GM19193 (cell line): ENCODE data around the gene PKP2.

ENCODE experiments used
- POLR2A ChIP-seq: IDR thresholded peaks from 4 replicates; pipeline ENCODE4 v1.6.1; 2011; ENCODE audit not compliant: insufficient read depth, insufficient read length; ENCODE audit errors: extremely low read depth

The PKP2 gene

GRCh38 chr12:32843528-32844095 is 53.0 kb downstream of the PKP2 start:
- no peak for TF ChIP-seq POLR2A

GRCh38 chr12:32841061-32841460 is 55.5 kb downstream of the PKP2 start:
- no peak for TF ChIP-seq POLR2A

GRCh38 chr12:32839828-32840227 is 56.7 kb downstream of the PKP2 start:
- no peak for TF ChIP-seq POLR2A

- TF ChIP-seq POLR2A: no peak
Measured at GRCh38 chr12:32837974-32838373, 58.6 kb downstream of the PKP2 start.

DNA sequence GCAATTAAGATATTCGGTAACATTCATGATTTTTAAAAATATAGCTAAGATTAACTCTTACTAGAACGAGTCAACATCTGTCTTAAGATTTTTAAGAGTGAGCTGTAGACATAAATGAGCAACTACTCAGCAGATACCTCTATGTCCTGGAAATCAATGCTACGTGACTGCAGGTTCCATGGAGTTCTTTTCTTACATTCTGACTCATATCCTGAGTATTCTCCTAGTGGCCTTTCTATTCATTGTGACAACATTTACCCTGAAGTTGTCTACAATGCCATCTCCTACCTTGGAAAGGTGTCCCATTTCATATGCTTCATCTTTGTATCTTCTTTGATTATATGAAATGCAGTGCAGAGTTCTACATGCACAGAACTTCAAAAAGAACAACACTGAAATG is 59.9 kb downstream of the PKP2 start:
- TF ChIP-seq POLR2A: no peak

DNA sequence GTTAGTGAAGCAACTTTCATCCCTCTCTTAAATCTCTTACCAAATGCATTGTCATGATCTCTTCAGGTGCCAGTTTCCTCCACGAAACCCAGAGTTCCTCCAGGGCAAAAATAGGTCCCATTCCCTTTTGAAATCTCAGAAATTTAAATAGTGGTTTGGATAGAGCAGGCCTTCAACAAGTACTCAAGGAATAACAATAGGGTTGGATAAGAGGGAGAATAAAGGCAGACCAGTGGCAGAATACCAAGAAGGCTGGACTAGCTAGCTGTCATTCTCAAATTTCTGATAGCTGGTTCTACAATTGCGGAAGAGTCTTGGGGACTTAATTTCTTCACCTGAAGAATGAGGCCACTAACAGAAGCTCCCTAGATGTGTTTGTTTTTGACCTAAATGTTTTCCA is 62.5 kb downstream of the PKP2 start:
- no peak for TF ChIP-seq POLR2A

DNA sequence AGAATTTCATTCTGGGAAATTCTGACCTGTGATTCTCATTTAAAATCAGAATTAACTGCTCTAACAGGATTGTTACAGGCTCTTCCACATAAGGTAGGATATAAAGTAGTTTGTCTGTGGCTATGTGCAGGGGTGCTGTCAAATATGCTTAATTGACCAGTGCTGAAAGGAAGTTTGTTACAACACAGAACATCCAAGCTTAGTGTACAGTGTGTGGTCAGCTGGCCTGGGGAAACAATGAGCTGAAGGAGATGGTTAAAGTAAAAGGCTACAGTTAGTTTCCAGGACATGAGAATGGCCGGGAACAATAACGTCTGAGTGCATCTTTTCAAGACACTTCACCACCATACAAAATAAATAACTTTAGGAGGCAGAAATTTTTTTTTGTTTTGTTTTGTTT is 68.0 kb downstream of the PKP2 start:
- TF ChIP-seq POLR2A: no peak

DNA sequence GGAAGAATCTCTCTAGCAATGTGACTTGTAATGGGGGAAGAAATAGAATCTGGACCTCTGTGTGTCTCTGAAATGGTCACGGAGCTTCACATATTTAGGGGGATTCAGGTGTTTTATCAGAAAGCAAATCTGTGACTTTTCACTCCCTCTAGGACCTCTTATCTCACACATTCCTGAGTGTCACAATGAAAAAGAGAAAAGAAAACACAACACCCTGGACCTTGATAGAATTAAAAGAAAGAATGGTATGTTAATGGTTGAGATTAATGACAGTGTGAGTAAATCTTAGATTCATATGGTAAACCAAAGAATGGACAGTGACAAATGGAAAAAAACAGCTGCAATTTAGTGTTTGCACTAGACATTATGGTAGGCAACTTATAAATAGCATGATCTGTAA is 68.5 kb downstream of the PKP2 start:
- no peak for TF ChIP-seq POLR2A

GRCh38 chr12:32826807-32827412 is 69.7 kb downstream of the PKP2 start:
- no peak for TF ChIP-seq POLR2A

DNA sequence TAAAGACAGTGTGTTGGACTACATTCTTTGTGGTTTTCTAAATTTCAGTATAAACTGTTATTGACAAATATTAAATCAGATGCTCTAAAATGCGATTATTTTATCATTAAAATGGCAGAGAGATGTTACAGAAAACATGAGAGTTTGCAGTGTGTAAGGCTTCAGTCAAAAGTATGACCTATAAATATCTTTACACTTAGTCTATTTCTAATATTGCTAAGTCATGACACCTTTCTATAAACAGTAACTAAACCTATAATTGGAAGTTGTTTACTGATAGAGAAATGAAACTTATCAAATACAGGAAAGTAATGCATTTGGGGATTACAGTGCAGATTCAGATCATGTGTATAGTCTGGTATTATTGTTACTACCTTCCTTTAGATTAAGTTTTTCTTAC is 72.0 kb downstream of the PKP2 start:
- TF ChIP-seq POLR2A: no peak

GRCh38 chr12:32822344-32822743 is 74.2 kb downstream of the PKP2 start:
- TF ChIP-seq POLR2A: no peak

- TF ChIP-seq POLR2A: no peak
Measured at GRCh38 chr12:32821710-32822109, 74.9 kb downstream of the PKP2 start.

- TF ChIP-seq POLR2A: no peak
Measured at GRCh38 chr12:32821293-32821692, 75.3 kb downstream of the PKP2 start.

DNA sequence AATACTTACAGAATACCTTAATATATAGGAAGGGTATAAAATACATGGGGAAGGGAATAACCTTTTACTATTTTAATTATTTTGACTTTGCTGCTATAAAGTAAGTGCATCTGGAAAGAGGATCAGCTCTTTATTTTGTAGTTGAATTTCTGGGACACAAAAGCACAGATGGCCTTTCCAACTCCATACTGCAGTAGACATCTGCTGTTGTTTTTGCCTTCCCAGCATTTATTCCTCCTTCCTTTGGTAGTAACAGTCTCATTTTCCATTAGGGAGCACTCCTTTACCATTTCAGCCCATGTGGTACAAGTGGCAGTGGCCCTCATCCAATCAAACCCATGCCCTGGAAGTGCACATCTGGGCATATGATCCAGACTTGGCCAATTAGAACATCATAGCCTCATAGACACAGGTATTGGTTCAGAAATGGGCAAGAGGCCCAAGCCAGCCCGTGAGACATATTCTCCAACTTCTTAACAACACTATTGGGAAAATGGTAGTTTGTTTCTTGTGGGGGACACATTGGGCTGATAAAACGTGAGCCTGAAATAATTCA is 76.1 kb downstream of the PKP2 start:
- TF ChIP-seq POLR2A: no peak

DNA sequence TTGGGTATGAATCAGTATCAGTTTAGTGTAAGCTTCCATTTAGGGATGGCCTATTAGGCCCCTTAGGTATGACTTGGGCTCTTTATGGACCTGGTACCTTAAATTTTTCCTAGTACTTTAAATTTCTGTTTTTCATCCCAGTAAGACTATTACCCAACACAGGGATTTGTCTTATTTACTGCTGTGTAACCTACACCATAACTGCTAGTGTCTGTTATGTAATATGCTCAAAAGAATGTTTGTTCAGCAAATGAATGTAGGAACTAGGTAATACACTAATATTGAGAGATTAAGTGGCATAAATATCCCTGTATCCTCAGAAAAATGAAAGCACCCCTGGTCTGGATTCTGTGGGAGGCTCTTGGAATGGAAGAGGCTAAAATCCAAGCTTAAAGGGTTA is 77.2 kb downstream of the PKP2 start:
- no peak for TF ChIP-seq POLR2A

DNA sequence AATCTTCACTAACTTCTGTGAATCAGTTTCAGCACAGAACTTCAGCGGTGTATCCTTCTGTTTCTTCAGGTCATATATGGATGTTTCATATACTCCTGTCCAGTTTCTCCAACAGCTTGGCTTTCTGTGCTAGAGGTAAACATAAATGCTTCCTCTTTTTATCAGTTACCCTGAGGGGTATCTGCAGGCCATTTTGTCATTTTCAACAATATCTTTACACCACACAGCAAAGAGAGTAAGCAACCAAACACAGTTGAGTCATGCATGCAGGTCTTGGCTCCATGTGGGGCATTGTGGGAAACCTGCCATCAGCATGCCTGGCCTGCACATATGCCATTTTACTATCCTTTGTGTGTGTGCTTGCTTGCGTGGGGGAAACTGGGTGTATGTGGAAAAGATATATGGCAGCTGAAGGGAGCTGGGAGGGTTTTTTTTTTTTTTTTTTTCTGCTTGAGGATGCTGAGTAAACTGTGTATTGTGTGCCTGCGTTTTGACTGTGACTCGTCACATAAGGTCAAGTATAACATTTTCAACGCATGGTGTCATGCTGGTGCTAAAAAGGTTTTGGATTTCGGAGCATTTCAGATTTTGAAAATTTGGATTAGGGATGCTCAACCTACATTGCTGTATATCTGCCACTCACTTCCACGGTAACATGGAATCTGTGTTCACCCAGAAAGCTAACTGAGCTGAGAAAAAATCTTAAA is 84.7 kb downstream of the PKP2 start:
- TF ChIP-seq POLR2A: no peak

DNA sequence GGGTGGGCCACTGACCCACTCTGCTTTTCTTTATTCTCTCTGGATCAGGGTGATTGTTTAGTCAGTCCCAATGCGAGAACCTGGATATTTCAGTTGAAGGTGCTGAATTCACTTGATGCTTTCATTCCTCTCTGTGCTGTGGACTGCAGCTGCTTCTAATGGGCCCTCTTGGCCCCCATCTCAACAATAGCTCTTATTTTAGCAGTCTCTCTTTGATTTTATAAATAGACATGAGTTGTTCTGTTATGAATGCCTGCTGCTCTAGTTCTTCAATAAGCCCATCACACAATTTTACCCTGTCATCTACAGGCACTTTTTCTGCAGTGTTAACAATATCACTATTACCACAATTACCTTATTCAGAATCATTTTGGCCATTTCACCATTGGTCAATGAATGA is 86.7 kb downstream of the PKP2 start:
- no peak for TF ChIP-seq POLR2A

DNA sequence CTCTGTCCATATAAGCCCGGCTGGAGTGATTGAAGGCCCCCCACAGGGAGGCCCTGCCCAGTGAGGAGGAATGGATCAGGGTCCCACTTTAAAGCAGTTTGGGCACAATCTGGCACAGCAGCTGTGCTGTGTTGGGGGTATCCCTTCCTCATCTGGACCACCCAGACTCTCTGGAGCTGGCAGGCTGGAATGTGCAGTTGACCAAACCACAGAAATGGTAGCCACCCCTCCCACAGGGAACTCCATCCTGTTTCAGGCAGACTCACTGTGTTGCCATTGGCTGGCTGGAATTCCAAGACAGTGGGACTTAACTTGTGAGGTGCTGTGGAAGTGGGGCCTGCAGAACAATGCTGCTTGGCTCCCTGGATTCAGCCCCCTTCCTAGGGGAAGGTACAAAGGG is 87.4 kb downstream of the PKP2 start:
- no peak for TF ChIP-seq POLR2A
